Measurements from ENCODE around the gene SLC39A9.

Gene SLC39A9

DNA sequence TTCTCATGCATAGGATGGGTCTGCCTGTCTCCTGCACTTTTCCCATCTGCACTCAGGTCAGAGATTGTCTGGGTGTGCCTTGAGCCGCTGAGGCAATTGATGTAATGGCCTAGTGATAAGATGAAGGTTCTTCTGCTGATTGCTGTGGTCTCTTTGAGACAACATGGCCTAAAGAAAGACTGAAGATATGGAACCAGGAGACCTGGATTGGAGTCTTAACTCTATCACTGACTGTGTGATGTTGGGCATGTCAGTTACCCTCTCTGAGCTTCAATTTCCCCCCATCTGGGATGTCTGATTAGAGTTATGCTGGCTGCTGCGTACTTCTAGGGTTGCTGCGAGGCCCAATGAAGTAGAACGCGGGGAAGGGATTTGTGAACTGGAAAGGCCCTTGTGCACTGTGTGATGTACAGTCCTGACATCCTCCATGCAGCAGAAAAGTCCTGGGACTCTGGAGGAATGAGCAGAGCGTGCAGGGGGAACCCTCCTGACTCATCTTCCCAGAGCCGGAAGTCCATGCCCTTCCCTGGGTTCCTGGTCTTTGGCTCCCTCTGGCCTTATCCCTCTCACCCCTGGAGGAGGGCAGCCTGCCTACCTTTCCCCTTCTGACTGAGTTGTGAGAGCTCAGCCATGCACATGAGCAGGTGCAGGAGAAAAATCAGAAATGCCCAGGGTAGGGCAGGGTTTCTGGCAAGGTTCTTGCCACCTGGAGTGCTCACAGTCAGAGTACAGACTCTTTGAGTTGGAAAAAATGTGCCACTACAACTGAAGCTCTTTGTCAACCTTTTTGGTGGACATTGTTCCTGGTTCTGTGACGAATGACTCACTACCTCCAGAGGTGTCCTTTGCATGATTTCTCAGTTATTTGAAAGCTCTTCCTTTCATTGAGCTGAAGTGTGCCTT is 107.1 kb downstream of the SLC39A9 start:
- DNase-seq: no peak

DNA sequence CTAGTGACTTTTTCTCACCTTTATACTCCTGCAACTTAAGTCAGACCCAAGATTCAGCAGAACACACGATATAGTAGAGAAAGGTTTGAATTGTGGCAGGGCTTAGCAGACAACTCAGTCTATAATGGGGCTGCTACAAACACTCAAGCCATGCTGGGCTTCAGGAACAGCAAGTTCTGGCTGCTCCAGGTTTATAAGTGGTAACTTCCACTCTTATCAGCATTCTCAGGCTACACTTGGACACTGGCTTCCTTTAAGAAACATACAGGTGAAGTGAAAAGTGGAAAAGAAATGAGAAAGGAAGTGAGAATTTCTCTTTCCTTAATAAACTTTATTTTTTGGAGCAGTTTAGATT is 107.7 kb downstream of the SLC39A9 start:
- DNase-seq: no peak
